NCI-H2029 (cell line): ENCODE data around the gene FAM25C.
"Not testable (repeated sequence)": the region's sequence is repeated elsewhere in the genome, so short reads cannot be mapped to it uniquely, and the experiment has no call there.

ENCODE experiments used
- DNase-seq: peaks from one replicate; lab custom pipeline; 2025; lab: John Stamatoyannopoulos, UW

Gene FAM25C

GRCh38 chr10:47999691-48000090 lies at the start of gene FAM25C:
FAM25C (minus strand) TSS chr10:47999791; CDS start chr10:47999765, 26 bp downstream.
- not testable (repeated sequence) for DNase-seq

DNA sequence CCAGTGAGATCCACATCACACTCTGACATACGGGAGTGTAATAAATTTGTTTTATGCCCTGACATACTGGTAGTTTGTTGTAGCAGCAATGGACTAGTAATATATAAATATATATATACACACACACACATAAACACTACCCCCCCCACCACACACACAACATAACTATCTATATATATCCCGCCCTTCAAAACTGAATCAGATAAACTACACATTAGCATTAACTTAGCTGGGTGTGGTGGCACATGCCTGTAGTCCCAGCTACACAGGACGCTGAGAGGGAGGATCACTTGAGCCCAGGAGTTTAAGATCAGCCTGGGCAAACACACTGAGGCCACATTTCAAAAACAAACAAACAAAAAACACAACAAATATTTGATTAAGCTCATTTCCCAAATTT lies 45.0 kb upstream of the FAM25C start:
- DNase-seq, result not testable (repeated sequence)

GRCh38 chr10:48031390-48031789 lies 31.8 kb upstream of the FAM25C start:
- DNase-seq, result not testable (repeated sequence)

- DNase-seq, result not testable (repeated sequence)
These were observed 2.7 kb upstream of the FAM25C start for GRCh38 chr10:48002306-48002705.

DNA sequence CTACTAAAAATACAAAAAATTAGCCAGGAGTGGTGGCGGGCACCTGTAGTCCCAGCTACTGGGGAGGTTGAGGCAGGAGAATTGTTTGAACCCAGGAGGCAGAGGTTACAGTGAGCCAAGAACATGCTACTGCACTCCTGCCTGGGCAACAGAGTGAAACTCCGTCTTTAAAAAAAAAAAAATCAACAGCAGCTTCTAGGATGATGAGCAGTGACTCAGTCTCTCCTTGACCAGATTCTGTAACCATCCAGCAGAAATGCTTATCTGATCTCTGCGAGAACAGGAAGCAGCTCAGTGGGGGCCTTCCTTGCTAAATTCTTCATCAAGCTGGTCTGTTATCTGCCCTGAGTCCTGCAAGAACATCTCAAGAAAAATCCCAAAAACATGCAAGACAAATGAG lies 5.5 kb downstream of the FAM25C start:
- DNase-seq, result not testable (repeated sequence)

DNA sequence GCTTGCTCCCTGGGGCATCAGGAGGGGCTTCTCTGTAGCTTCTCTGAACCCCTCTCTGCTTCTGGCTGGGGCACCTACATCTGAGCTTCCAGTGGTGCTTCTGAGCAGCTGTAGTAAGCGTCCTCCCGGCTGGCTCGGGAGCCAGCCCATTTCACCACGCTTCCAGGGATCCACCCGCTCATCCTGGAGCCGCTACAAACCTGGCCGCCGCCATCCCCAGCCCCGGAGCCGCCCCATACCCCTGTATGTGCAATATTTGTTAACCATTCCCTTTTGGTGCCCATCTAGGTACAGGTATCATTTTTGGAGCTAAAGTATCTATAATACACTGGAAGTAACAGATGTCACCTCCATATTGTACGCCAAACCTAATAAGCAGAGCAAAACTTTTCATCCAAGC lies 7.0 kb downstream of the FAM25C start:
- DNase-seq, result not testable (repeated sequence)

DNA sequence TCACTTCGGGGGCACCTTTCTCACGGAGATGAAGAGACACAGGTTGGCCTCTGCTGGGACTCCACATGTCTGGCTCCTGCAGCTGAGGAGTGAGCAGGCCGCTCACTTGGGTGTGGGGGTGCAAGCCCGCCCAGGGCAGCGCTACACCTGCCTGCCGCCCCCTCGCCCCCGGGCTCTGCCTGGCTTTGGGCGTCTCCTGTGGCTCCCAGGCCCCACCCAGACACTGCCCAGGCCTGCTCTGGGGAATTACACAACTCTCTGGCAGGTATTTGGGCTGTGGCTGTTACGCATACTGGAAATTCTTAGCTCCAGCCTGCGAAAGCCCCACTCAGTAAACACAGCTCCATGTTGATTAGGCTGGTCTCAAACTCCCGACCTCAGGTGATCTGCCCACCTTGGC lies 7.9 kb downstream of the FAM25C start:
- DNase-seq, result not testable (repeated sequence)

GRCh38 chr10:47990097-47990496 lies 9.5 kb downstream of the FAM25C start:
- not testable (repeated sequence) for DNase-seq

DNA sequence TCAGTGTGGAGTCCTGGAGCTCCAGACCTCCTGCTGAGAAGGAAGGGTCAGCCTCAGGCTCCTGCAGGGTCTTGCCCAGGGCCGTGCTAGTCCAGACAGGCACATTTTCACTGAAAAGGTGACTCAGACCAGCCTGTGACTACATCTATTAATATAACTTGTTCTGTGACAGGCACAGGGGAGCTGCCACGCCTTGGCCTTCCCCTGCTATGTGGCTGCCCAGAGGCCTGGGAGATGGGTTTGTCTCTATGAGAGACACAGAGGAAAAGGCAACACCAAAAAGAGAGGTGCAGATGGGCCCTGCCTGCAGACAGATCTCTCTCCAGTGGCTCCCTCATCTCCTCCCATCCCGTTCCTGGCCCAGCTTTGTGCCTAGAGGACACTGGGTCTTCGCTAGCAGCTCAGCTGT lies 10.0 kb downstream of the FAM25C start:
- not testable (repeated sequence) for DNase-seq

DNA sequence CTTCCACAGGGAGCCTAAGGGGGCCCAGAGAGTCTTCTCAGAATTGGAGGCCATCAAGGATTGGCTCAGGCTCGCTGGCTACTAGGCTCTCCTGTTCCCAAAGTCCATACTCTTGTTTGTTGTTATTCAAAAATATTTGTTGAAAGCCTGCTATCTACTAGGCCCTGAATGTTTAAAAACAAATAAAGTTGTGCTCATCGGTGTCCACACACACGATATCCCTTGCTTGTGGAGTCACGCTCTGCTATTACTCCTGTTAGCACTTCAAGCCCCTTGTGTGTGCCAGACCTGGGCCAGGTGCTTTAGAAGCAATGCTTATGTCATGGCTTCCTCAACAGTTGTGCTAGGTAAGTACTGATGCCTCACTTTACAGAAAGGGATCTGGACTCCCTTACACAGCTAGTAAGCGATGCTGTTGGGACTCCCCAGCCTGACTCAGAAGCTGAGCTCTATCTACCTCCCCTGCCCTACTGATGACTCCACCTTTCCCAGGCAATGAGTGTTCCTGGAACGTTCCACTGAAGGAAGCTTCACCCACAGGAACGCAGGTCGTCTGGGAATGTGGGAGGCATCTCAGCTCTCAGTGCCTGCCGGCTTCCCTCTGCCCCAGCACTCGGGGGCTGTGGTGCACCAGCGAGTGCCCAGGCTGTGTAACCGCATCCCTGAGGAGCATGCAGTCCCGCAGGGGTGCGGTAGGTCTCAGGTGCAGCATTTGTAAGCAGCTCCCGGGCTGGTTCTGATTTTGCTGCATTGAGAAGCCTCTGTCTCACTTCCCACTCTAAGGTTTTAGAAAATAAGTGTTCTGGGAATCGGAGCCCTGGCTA lies 10.7 kb downstream of the FAM25C start:
- not testable (repeated sequence) for DNase-seq

DNA sequence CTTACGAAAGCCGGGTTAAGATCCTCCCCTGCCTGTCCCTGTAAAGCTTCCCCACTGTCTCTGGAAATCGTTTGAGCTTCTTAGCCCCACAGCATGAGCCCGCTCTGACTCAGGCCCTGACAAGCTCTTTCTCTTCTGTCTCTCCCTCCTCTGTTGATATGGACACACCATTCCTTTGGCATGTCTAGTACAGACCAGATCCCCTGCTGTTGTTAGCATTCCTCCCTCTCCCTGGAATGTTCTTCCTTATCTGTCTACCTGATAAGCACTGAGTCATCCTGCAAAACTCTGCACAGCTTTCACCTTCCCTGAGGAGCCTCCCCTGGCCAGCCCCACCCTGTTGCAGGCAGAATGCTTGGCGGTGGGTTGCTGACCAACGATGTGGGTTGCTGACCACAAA lies 11.6 kb downstream of the FAM25C start:
- DNase-seq, result not testable (repeated sequence)

DNA sequence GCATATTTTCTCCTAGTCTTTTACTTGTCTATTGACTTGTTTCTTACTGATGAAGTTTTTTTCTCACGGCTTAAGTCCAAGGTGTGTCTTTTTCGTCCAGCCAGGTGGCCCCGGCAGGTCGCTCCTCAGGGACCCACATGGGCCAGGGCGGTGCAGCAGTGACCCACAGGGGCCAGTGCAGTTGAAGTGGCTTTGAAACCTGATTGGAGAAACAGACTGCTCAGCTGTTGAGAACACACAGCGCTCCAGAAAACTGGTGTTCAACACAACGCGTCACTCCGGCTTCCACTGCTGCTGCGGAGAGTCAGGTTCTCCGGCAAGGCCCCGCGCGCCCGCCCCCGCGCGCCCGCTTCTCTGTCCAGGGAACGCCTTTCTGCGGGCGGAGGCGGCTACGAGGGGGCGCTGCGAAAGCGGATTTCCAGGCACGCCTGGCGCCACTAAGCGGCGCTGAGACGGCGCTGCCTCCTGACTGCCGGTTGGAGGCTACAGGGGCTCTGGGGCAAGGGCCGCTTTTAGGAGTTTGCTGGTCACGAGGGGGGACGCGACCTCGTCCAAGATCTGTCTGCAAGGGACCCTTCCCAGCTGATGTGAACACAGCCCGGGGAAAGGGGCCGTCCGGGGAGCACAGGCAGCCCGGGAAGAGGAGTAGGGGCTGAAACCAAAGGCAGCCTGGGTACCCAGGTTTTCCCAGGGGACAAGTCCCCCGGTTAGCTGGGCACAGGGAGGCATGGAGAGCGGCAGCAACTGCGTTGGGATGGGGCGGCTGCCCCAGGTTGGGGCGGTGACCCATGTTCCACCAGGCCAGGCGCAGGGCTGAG lies 13.0 kb downstream of the FAM25C start:
- not testable (repeated sequence) for DNase-seq

GRCh38 chr10:47975409-47975808 lies 24.2 kb downstream of the FAM25C start:
- not testable (repeated sequence) for DNase-seq

DNA sequence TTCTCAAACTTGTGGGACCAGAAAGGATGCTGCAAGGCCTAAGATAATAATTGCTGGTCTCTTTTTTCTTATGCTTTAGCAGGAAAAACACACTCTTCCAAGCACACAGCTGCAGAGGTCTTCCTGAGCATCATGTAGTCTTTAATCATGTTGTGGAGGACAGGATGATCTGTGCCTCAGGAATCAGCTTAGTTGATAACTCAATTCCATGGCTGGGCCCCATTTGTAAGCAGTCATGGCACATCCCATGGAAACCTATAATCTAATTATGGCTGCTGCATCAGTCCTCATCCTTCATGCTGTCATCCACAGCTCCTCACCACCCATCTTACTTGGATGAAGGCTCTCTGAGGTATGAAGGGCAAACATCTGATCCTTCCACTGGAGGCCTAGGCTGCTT lies 26.5 kb downstream of the FAM25C start:
- DNase-seq, result not testable (repeated sequence)

- DNase-seq, result not testable (repeated sequence)
These were observed 27.5 kb downstream of the FAM25C start for GRCh38 chr10:47972077-47972476.

DNA sequence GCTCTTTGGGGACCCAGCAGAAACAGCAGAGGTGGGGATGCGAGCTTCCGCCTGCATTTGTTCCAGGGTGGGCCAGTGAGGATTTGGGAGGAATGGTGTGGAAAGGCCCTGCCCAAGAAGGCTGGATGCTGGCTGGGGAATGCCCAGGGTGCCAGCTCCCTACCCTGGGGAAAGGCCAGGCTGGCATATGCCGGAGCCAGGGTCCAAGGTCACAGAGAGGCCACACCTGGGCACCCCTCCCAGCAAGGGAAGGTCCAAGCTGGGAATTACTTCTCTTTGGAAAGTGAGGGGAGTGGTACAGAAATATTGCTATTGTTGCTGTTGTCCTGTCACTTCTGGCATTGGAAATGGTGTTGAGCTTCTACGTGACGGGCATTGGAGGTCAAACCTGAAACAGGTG lies 28.0 kb downstream of the FAM25C start:
- DNase-seq, result not testable (repeated sequence)

- not testable (repeated sequence) for DNase-seq
These were observed 29.5 kb downstream of the FAM25C start for GRCh38 chr10:47970047-47970446.

GRCh38 chr10:47968988-47969387 lies 30.6 kb downstream of the FAM25C start:
- not testable (repeated sequence) for DNase-seq

GRCh38 chr10:47964280-47965063 lies 35.1 kb downstream of the FAM25C start:
- not testable (repeated sequence) for DNase-seq

DNA sequence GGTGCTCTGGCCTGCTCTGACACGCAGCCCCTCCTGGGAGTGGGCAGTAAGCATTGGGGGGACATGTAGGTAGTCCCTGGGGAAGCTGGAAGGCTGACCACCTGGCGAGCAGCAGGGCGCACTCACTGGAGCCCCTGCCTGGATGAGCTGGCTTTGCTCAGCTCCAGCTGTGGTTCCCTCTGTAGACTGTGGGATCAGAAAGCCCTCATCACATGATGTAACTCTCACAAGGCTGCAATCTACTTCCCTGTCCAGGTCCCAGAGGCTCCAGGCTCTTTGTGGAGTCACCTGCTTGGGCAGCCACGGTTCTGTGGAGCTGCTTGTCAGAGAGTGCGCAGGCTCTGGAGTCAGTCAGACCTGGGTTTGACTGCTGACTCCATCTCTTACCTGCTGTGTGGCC lies 36.8 kb downstream of the FAM25C start:
- not testable (repeated sequence) for DNase-seq

GRCh38 chr10:47960699-47961098 lies 38.9 kb downstream of the FAM25C start:
- not testable (repeated sequence) for DNase-seq

GRCh38 chr10:47959677-47960076 lies 39.9 kb downstream of the FAM25C start:
- not testable (repeated sequence) for DNase-seq
